Measurements from ENCODE around the gene ZNF148.

DNA sequence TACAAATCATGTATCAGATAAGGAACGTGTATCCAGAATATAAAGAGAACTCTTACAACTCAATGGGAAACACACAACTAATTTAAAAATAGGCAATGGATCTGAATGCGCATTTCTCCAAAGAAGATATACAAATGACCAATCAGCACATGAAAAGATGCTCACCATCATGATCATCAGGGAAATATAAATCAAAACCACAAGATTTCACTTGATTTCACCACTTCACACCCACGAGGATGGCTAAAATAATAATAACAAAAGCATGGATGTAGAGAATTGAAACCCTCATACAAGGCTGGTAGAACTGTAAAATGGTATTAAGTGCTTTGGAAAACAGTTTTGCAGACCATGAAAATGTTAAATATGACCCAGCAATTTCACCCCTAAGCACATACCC lies 135.9 kb downstream of the ZNF148 start:
- TF ChIP-seq, protein P1, sequence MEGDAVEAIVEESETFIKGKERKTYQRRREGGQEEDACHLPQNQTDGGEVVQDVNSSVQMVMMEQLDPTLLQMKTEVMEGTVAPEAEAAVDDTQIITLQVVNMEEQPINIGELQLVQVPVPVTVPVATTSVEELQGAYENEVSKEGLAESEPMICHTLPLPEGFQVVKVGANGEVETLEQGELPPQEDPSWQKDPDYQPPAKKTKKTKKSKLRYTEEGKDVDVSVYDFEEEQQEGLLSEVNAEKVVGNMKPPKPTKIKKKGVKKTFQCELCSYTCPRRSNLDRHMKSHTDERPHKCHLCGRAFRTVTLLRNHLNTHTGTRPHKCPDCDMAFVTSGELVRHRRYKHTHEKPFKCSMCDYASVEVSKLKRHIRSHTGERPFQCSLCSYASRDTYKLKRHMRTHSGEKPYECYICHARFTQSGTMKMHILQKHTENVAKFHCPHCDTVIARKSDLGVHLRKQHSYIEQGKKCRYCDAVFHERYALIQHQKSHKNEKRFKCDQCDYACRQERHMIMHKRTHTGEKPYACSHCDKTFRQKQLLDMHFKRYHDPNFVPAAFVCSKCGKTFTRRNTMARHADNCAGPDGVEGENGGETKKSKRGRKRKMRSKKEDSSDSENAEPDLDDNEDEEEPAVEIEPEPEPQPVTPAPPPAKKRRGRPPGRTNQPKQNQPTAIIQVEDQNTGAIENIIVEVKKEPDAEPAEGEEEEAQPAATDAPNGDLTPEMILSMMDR (conservative IDR thresholded peaks at IDR 0.05; ENCODE audit: low read depth, low read length) = no peak
- no peak for TF ChIP-seq USF2 (IDR thresholded peaks at IDR 0.05; ENCODE audit: low read depth, low read length)
- TF ChIP-seq POLR2A (IDR thresholded peaks at IDR 0.05; ENCODE audit: low read depth, low read length) = no peak
- TF ChIP-seq BHLHE40 (IDR thresholded peaks at IDR 0.05; ENCODE audit: low read depth, low read length) = no peak
- TF ChIP-seq MAFK (IDR thresholded peaks at IDR 0.05; ENCODE audit: low read depth, low read length) = no peak
- no peak for TF ChIP-seq CEBPB (IDR thresholded peaks at IDR 0.05; ENCODE audit: low read depth, low read length)
- no peak for TF ChIP-seq RAD21 (IDR thresholded peaks at IDR 0.05; ENCODE audit: low read length)
- no peak for TF ChIP-seq MAZ (IDR thresholded peaks at IDR 0.05; ENCODE audit: borderline replicate concordance, low read depth, low read length)
- no peak for TF ChIP-seq SMC3 (IDR thresholded peaks at IDR 0.05; ENCODE audit: low read depth, low read length)
- TF ChIP-seq, protein P2, sequence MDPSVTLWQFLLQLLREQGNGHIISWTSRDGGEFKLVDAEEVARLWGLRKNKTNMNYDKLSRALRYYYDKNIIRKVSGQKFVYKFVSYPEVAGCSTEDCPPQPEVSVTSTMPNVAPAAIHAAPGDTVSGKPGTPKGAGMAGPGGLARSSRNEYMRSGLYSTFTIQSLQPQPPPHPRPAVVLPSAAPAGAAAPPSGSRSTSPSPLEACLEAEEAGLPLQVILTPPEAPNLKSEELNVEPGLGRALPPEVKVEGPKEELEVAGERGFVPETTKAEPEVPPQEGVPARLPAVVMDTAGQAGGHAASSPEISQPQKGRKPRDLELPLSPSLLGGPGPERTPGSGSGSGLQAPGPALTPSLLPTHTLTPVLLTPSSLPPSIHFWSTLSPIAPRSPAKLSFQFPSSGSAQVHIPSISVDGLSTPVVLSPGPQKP (IDR thresholded peaks at IDR 0.05; ENCODE audit: borderline replicate concordance, low read depth, low read length) = no peak
- no peak for TF ChIP-seq RCOR1 (IDR thresholded peaks at IDR 0.05; ENCODE audit: insufficient replicate concordance, low read length)
- TF ChIP-seq MXI1 (IDR thresholded peaks at IDR 0.05; ENCODE audit: borderline replicate concordance, low read depth, low read length) = no peak
- no peak for TF ChIP-seq CHD1 (IDR thresholded peaks at IDR 0.05; ENCODE audit: low read depth, low read length)

Measured in IMR-90 (cell line).